ENCODE data around the gene KLHL22. TPM values are rescaled to one million over a fixed set of nuclear protein-coding genes. Genes with fewer than 3 reads are reported as not detected.

KLHL22 gene
- total RNA-seq, 1 experiment from 2014 or later, result 20.0 TPM

DNA sequence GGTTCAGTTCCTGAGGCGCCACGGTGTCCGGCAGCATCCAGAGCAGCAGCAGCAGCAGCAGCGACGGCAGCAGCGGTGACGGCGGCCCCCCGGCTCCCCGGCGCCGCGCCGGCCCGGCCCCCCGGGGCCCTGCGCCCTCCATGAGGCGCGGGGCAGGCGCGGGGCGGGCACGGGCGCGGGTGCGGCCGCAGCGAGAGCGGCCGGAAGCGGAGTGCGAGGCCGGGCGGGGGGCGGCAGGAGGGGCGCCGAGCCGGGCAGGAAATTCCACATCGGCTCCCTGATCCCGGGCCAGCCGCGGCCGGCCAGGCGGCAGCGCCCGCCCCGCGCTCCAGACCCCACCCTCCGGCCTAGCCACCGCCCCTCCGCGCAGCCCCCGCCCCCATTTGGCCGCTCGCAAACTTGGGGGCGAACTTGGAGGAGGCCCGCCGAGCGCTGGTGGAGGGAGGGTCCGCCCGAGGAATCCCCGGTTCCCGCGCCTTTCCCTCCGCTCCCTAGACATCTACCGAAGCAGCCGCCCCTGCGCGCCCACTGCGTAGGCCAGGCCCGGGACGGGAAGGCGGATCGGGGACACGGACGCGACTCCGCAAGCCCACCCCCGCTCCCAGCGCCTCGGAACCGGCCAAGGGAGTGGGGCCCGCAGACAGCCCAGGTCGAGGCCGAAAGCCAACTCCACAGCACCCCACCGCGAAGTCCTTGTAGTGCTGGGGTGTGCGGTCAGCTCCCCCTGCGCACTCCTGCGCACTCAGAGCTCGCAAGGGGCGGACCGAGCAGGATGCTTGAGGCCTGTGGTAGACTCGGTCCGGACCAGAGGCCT is 57.8 kb downstream of the KLHL22 start, which contains the start of gene SCARF2:
SCARF2 (minus strand) TSS at position 213 of the 814 bp plus-strand sequence; CDS start at position 142, 71 bp downstream.
- Histone ChIP-seq H3K4me3 (no peak within 1 kb of the TSS), H3K36me3 (ENCODE audit: low read depth) (no peaks in the 10 kb centered on the region), H2AFZ (no peak within 1 kb of the TSS), H4K20me1 (ENCODE audit: insufficient read depth) (no peaks in the 10 kb centered on the region), H3K27ac (no peak within 1 kb of the TSS), H3K79me2 (ENCODE audit: low read depth) (no peaks in the 10 kb centered on the region), H3K9me3 (ENCODE audit: insufficient read depth, low read depth) (no peaks in the 10 kb centered on the region), H3K4me2 (no peak within 1 kb of the TSS), H3K4me1 (replicated peaks; ENCODE audit: insufficient read depth) (no peaks in the 10 kb centered on the region), H3K9me2 (ENCODE audit: insufficient read depth) (no peaks in the 10 kb centered on the region), H3K27me3 (ENCODE audit: insufficient read depth, low read depth) (no peaks in the 10 kb centered on the region), H3F3A (ENCODE audit: insufficient read depth, low read depth) (no peaks in the 10 kb centered on the region)
- ChIA-PET POLR2A (ENCODE audit: unreplicated experiment) (no interaction called here), CTCF (no interaction called here)
- no TSS peak for BruUV-seq (replicated peaks)
- DNase-seq, result no peak
- intact Hi-C loops (cut with micrococcal nuclease; ENCODE audit: unreplicated experiment), result no loop called here
- no peak for TF ChIP-seq EZH2 (IDR thresholded peaks at IDR 0.05; ENCODE audit: low read depth)
- TF ChIP-seq, protein P1, sequence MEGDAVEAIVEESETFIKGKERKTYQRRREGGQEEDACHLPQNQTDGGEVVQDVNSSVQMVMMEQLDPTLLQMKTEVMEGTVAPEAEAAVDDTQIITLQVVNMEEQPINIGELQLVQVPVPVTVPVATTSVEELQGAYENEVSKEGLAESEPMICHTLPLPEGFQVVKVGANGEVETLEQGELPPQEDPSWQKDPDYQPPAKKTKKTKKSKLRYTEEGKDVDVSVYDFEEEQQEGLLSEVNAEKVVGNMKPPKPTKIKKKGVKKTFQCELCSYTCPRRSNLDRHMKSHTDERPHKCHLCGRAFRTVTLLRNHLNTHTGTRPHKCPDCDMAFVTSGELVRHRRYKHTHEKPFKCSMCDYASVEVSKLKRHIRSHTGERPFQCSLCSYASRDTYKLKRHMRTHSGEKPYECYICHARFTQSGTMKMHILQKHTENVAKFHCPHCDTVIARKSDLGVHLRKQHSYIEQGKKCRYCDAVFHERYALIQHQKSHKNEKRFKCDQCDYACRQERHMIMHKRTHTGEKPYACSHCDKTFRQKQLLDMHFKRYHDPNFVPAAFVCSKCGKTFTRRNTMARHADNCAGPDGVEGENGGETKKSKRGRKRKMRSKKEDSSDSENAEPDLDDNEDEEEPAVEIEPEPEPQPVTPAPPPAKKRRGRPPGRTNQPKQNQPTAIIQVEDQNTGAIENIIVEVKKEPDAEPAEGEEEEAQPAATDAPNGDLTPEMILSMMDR (conservative IDR thresholded peaks at IDR 0.05), result no peak

DNA sequence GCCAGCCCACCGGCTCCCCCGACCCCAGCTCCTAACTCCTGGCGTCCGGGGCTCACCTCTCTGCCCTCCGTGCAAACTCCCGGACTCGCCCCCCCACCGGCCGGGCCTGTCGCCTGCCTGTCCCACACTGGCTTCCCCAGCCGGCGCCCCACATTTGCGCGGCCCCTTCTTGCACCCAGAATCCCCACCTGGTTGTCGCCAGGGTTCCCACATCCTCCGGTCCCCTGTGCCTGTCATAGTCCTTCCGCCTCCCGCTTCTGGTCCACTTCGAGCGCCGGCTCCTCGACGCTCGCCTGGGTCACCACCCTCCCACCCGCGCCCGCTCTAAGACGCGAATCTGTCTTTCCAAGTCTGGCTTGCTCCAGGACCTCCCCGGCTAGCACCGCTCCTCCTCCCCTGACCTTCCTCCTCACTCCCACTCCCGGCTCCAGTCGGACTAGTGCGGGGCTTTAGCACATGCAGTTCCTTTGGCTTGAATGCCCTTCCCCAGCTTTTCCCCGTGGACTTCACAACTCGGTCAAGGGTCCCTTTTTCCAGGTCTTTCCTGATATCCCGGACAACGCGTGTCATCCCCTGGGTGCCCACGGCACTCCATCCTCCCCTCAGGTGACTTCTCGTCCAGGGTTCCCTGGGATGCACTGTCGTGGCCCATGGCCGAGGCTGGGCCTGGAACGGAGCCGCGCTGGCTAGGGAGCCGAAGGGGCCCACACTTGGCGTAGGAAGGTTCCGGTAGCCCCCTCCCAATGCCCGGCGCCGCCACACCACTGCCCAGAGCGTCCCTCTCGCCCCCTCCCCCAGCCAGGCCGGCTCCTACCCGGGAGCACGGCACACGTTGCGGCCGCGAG is 58.6 kb downstream of the KLHL22 start:
- H3K27ac ChIP-seq, result no peak overlapping the region
- no peaks in the 10 kb centered on the region for H3K27me3 ChIP-seq (ENCODE audit: insufficient read depth, low read depth)
- no peak overlapping the region for H3K4me3 ChIP-seq
- no TSS peak for BruUV-seq (replicated peaks)
- H3K9me2 ChIP-seq (ENCODE audit: insufficient read depth), result no peaks in the 10 kb centered on the region
- no peaks in the 10 kb centered on the region for H3K36me3 ChIP-seq (ENCODE audit: low read depth)
- no peak overlapping the region for H2AFZ ChIP-seq
- no peak overlapping the region for H3K4me2 ChIP-seq
- ChIA-PET CTCF (no interaction called here), POLR2A (ENCODE audit: unreplicated experiment) (interaction anchor here (0.6 kb wide), 1 partner anchor 12 kb away, joined by 7 read pairs; no protein-coding TSS in a partner anchor)
- TF ChIP-seq EZH2 (IDR thresholded peaks at IDR 0.05; ENCODE audit: low read depth), result no peak
- TF ChIP-seq, protein P1 (conservative IDR thresholded peaks at IDR 0.05), result no peak
- no peaks in the 10 kb centered on the region for H3K79me2 ChIP-seq (ENCODE audit: low read depth)
- H3F3A ChIP-seq (ENCODE audit: insufficient read depth, low read depth), result no peaks in the 10 kb centered on the region
- no peaks in the 10 kb centered on the region for H4K20me1 ChIP-seq (ENCODE audit: insufficient read depth)
- H3K4me1 ChIP-seq (replicated peaks; ENCODE audit: insufficient read depth), result no peaks in the 10 kb centered on the region
- intact Hi-C loops (cut with micrococcal nuclease; ENCODE audit: unreplicated experiment), result no loop called here
- DNase-seq, result no peak
- H3K9me3 ChIP-seq (ENCODE audit: insufficient read depth, low read depth), result no peaks in the 10 kb centered on the region

DNA sequence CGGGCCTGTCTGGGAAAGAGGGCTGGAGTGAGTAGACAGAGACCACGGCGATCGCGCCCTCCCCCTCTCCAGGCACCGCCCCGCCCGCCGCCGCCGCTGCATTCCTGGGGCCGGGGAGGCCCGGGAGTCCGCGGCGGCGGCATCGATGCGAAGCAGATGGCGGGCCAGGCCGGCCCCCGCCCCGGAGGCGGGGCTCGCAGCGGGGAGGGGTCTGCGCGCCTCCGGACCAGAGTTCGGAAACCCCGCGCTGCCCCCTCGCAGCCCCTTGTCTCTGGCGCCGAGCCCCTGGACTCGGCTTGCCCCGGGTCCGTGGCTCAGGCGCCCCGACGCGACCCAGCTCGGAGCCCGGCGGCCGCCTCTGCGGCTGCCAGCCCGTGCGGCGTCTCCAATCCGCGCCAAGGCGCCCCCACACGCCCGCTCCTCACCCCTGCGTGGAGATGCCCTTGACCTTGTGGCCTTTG is 59.3 kb downstream of the KLHL22 start:
- H3F3A ChIP-seq (ENCODE audit: insufficient read depth, low read depth), result no peaks in the 10 kb centered on the region
- intact Hi-C loops (cut with micrococcal nuclease; ENCODE audit: unreplicated experiment), result no loop called here
- no peak overlapping the region for H3K27ac ChIP-seq
- no peaks in the 10 kb centered on the region for H3K27me3 ChIP-seq (ENCODE audit: insufficient read depth, low read depth)
- no peak for TF ChIP-seq EZH2 (IDR thresholded peaks at IDR 0.05; ENCODE audit: low read depth)
- TF ChIP-seq, protein P1 (conservative IDR thresholded peaks at IDR 0.05), result no peak
- no peak for DNase-seq
- H2AFZ ChIP-seq, result no peak overlapping the region
- no peak overlapping the region for H3K4me2 ChIP-seq
- H3K4me1 ChIP-seq (replicated peaks; ENCODE audit: insufficient read depth), result no peaks in the 10 kb centered on the region
- no TSS peak for BruUV-seq (replicated peaks)
- H3K36me3 ChIP-seq (ENCODE audit: low read depth), result no peaks in the 10 kb centered on the region
- H3K9me2 ChIP-seq (ENCODE audit: insufficient read depth), result no peaks in the 10 kb centered on the region
- no peaks in the 10 kb centered on the region for H3K9me3 ChIP-seq (ENCODE audit: insufficient read depth, low read depth)
- ChIA-PET POLR2A (ENCODE audit: unreplicated experiment) (interaction anchor here (0.6 kb wide), 1 partner anchor 12 kb away, joined by 7 read pairs; no protein-coding TSS in a partner anchor), CTCF (no interaction called here)
- H3K4me3 ChIP-seq, result no peak overlapping the region
- no peaks in the 10 kb centered on the region for H3K79me2 ChIP-seq (ENCODE audit: low read depth)
- no peaks in the 10 kb centered on the region for H4K20me1 ChIP-seq (ENCODE audit: insufficient read depth)

All from PC-9 (cell line).